Pancreas (tissue), 10 donors: ENCODE measurements around the gene MCRIP1. TPM values are rescaled to one million over a fixed set of nuclear protein-coding genes. Genes with fewer than 3 reads are reported as not detected.
A peak's percentile ranks its signal among the peaks of the same experiment; 100 is the strongest.

Experiments used
- ATAC-seq, 4 donors: fragments of 200-7000 bp; cut with Tn5 transposase; one replicate each; pipeline versions ENCODE4 v1.8.0 to v1.9.1; 2020; ENCODE audit warnings: mild to moderate bottlenecking in 4 of 4, moderate library complexity in 4 of 4
- DNase-seq, 6 donors: peaks; one replicate each; pipeline ENCODE4 v3.0.0-alpha.2; 2020
- FAIRE-seq: peaks from 2 replicates; lab custom pipeline; 2012; peaks lifted over from hg19 to GRCh38; lab: Jason Lieb, UNC
- H3K27ac ChIP-seq, 4 donors: fragments of 200-600 bp; sonication (generic); 1 replicate in 3 of 4; 2 replicates in 1 of 4; pipeline versions ENCODE4 v1.5.0 to v1.8.0; 2020
- H3K27me3 ChIP-seq, 4 donors: fragments of 200-600 bp; one replicate each; pipeline ENCODE4 v1.8.0; 2021
- H3K36me3 ChIP-seq, 3 donors: fragments of 200-600 bp; sonication (generic) in 1 of 3; one replicate each; pipeline versions ENCODE4 v1.5.0 to v1.8.0; 2020 to 2021
- H3K4me1 ChIP-seq, 3 donors: fragments of 200-600 bp; one replicate each; pipeline ENCODE4 v1.8.0; 2021
- H3K4me3 ChIP-seq, 4 donors: fragments of 200-600 bp; sonication (generic) in 2 of 4; one replicate each; pipeline versions ENCODE4 v1.5.0 to v1.8.0; 2020 to 2021
- H3K9me3 ChIP-seq, 4 donors: fragments of 200-600 bp; one replicate each; pipeline ENCODE4 v1.8.0; 2021
- CTCF ChIP-seq, 4 donors: fragments of 200-600 bp; sonication (generic) in 3 of 4; IDR thresholded peaks; one replicate each; pipeline versions ENCODE4 v1.5.0 to v1.8.0; 2021; ENCODE audit warnings: antibody characterized with exemption in 4 of 4
- WGBS, 2 donors: extraction: QIAGEN DNeasy Blood & Tissue Kit; methylation state at CpG; one replicate each; pipeline ENCODE4 v1.1.7; 2013; 5-methylcytosine and 5-hydroxymethylcytosine counted together
- intact Hi-C, 3 donors: fragments of 100-400 bp; cut with DNase I; formaldehyde crosslinking; loops; one replicate each; pipeline versions ENCODE4 v1.11.1 to v1.14.2; 2022
- polyA plus RNA-seq, 2 donors: library from polyadenylated mRNA; stranded (reverse); fragments of 200-250 nt; gene quantifications; one replicate each; pipeline ENCODE4 v1.2.3, GENCODE V29; 2013
- total RNA-seq, 6 donors: library from RNA; stranded (reverse); fragmentation: NEBNext Ultra II Directional in 4 of 6; extraction: Animal tissue kit (Norgen Biotek cat#: 25700) in 4 of 6; gene quantifications; one replicate each; pipeline versions ENCODE4 v1.2.1 to v1.2.4, GENCODE V29; 2021 to 2023
- donor health status: healthy with polysubstance abuse.
- donor health status: DM: no; HTN: no; CAD: no; lungs with moderate emphysema.
- donor health status: DM: no; HTN: no; CAD: no.
- donor health status: control.
- donor health status: control.
- donor health status: Bipolar disorder and iron deficiency.
- donor health status: DM: yes; HTN: yes; CAD: no.
- donor health status: DM: no; HTN: no; CAD: no.
- donor health status: DM: no; HTN: no; CAD: no.
- donor health status: DM: yes; HTN: yes; CAD: no.

The MCRIP1 gene
- total and polyA plus RNA-seq, 8 donors, result 28.9 to 203 (median 55.8) TPM

GRCh38 chr17:81868674-81869220 lies 35.7 kb upstream of the MCRIP1 start:
- no peak for TF ChIP-seq CTCF (IDR thresholded peaks at IDR 0.05)
- intact Hi-C loops, result no loop called here
- H3K36me3 ChIP-seq, result peaks cover 0 to 16% (median 10%) of the 10 kb centered on the region in 3 donors
- H3K4me1 ChIP-seq, result peaks cover 27 to 57% (median 39%) of the 10 kb centered on the region in 3 donors
- ATAC-seq (no peak), DNase-seq (peak in 4 of 6 donors; percentile 50 to 89 (median 66)), FAIRE-seq (no peak)
- peak overlapping the region in 3 of 4 donors; percentile 28 to 97 (median 96) for H3K27ac ChIP-seq
- no peaks in the 10 kb centered on the region for H3K27me3 ChIP-seq
- no peaks in the 10 kb centered on the region for H3K9me3 ChIP-seq
- 55 to 64% methylated on average over 25 to 30 of the region's 30 CpGs for WGBS, 2 donors
- H3K4me3 ChIP-seq, result peak overlapping the region in 2 of 4 donors; percentile 59 to 82

- H3K27ac ChIP-seq, result peak overlapping the region; percentile 2 to 96 (median 61)
- no peak for FAIRE-seq
- H3K4me1 ChIP-seq, result peaks cover 33 to 57% (median 39%) of the 10 kb centered on the region in 3 donors
- no peaks in the 10 kb centered on the region for H3K9me3 ChIP-seq
- 54 to 55% methylated on average over 28 of the region's 28 CpGs for WGBS, 2 donors
- no peak overlapping the region for H3K4me3 ChIP-seq
- ATAC-seq, result no peak
- no peak for TF ChIP-seq CTCF (IDR thresholded peaks at IDR 0.05)
- intact Hi-C loops, result no loop called here
- no peaks in the 10 kb centered on the region for H3K27me3 ChIP-seq
- H3K36me3 ChIP-seq, result peaks cover 0 to 16% (median 10%) of the 10 kb centered on the region in 3 donors
- DNase-seq, result peak in 3 of 6 donors; percentile 61 to 88 (median 62)
Measured at GRCh38 chr17:81867991-81868673, 35.0 kb upstream of the MCRIP1 start.

- peaks cover 0 to 16% (median 10%) of the 10 kb centered on the region in 3 donors for H3K36me3 ChIP-seq
- H3K4me1 ChIP-seq, result peaks cover 36 to 56% (median 39%) of the 10 kb centered on the region in 3 donors
- DNase-seq (peak in 4 of 6 donors; percentile 67 to 87 (median 71)), FAIRE-seq (no peak), ATAC-seq (peak in 3 of 4 donors; percentile 0 to 3 (median 2))
- H3K27ac ChIP-seq, result peak overlapping the region; percentile 70 to 96 (median 80)
- TF ChIP-seq CTCF (IDR thresholded peaks at IDR 0.05), result no peak
- intact Hi-C loops, result no loop called here
- no peaks in the 10 kb centered on the region for H3K9me3 ChIP-seq
- WGBS, 2 donors, result 36 to 40% methylated on average over 23 of the region's 23 CpGs
- no peaks in the 10 kb centered on the region for H3K27me3 ChIP-seq
- no peak overlapping the region for H3K4me3 ChIP-seq
Measured at GRCh38 chr17:81867170-81867990, 34.3 kb upstream of the MCRIP1 start.

- Histone ChIP-seq H3K27ac (peak overlapping the region; percentile 70 to 96 (median 80)), H3K27me3 (no peaks in the 10 kb centered on the region), H3K36me3 (peaks cover 0 to 16% (median 10%) of the 10 kb centered on the region in 3 donors), H3K4me1 (peaks cover 36 to 60% (median 39%) of the 10 kb centered on the region in 3 donors), H3K9me3 (no peaks in the 10 kb centered on the region), H3K4me3 (peak overlapping the region in 1 of 4 donors; percentile 10)
- peak in 3 of 6 donors; percentile 51 to 85 (median 61) for DNase-seq
- intact Hi-C loops, result no loop called here
- WGBS, 2 donors, result 62 to 67% methylated on average over 18 of the region's 18 CpGs
- no peak for ATAC-seq
- TF ChIP-seq CTCF (IDR thresholded peaks at IDR 0.05), result no peak
- no peak for FAIRE-seq
Measured at GRCh38 chr17:81866440-81867169, 33.5 kb upstream of the MCRIP1 start.
